NCI-H510A treated with DMSO at 0.1 percent for 48 hours (cell line): ENCODE measurements around the gene CXCR5.
A peak's percentile ranks its signal among the peaks of the same experiment; 100 is the strongest.
"Not testable (repeated sequence)": the region's sequence is repeated elsewhere in the genome, so short reads cannot be mapped to it uniquely, and the experiment has no call there.

Experiments used
- DNase-seq: peaks from one replicate; lab custom pipeline; 2025; lab: John Stamatoyannopoulos, UW

Gene CXCR5

GRCh38 chr11:118883368-118884071 lies at the start of gene CXCR5:
TSS of gene CXCR5 (plus strand) at chr11:118883892. CDS start at chr11:118883942, 50 bp downstream.
- DNase-seq = peak; percentile 36

GRCh38 chr11:118834427-118835028 lies 49.2 kb upstream of the CXCR5 start:
- DNase-seq = no peak

DNA sequence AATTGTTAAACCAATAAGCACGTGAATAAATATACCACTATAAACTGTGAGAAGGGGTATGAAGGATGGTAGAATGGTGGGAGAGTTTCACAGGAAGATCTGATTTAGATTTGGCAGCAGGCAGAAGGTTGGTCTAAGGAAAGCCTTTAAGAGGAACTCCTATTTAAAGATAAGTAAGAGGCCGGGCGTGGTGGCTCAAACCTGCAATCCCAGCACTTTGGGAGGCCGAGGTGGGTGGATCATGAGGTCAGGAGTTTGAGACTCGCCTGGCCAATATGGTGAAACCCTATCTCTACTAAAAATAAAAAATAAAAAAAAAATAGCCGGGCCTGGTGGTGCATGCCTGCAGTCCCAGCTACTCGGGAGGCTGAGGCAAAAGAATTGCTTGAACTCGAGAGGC lies 45.8 kb upstream of the CXCR5 start:
- DNase-seq = no peak

- no peak for DNase-seq
These were observed 44.7 kb upstream of the CXCR5 start for GRCh38 chr11:118838905-118839553.

DNA sequence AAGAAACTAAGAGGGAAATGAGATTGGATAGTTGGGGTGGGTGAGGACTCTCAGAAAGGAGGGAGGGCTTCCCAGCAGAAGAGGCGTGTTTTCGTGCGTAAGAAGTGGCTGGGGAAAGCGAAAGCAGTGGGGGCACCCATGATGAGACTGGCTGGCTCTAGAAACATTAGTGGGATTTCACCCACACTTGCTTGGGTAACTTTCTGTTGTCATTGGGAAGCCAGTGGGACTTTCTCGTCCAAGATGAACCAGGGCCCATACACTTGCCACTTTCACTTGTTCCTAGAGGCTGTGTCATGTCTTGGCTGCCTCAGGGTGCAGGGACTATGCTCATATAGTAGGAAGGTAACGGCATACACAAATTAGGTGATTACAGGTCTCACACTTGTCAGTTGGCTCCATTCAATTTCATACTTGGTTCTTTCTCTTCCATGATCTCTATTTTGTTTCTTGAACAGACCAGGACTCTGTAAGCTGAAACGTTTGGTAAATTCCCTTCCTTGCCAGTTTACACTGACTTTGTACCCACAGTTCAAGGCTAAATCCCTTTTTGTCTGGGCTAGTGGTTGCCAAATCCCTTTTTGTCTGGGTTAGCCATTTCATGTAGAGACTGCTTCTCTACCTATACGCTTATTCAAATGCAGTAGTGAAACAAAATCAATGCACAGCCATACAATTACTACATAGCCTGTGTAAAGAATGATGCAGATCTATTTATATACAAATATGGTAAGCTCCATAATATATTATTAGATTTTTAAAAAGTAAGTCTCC lies 42.0 kb upstream of the CXCR5 start:
- DNase-seq = no peak

DNA sequence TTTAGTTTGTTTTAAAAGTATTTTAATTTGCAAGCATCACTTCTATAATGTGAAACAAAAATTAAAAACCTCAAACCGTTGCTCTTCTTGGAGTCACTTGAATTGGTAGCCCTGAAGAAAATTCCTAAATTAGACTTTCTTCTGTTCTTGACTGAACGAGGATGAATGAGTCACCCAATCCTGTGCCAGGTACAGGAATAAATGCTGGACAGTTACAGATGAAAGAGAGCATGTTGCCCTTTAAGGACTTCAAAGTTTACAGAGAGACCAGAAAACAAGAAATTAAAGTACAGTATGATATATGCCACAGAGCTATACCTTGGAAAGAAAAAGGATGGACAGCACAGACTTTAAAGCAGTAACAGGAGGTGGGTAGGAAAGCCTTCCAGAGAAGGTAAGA lies 41.3 kb upstream of the CXCR5 start:
- no peak for DNase-seq

- not testable (repeated sequence) for DNase-seq
These were observed 40.8 kb upstream of the CXCR5 start for GRCh38 chr11:118842843-118843242.

DNA sequence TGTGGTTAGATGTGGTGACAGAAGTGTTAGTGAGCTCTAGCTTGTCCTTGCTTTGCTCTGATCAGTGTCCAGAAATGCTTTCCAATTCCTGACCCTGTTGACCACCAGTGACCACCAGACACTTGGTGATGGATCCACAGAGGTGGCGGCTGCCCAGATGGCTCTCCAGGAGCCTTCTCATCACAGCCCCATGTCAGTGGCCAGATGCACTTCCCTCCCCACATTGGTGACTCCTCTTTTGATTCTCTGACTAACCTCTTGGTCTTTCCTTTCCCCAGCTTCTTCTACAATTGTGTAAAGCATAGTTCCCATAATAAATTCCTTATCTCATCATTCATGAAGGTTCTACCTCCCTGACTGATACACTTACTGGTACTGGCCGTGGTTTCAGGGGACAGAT lies 40.1 kb upstream of the CXCR5 start:
- no peak for DNase-seq

- DNase-seq = no peak
These were observed 38.3 kb upstream of the CXCR5 start for GRCh38 chr11:118845369-118845768.

- no peak for DNase-seq
These were observed 37.3 kb upstream of the CXCR5 start for GRCh38 chr11:118846181-118846935.

- DNase-seq = no peak
These were observed 33.9 kb upstream of the CXCR5 start for GRCh38 chr11:118849825-118850224.

- no peak for DNase-seq
These were observed 31.7 kb upstream of the CXCR5 start for GRCh38 chr11:118851970-118852369.

- DNase-seq = no peak
These were observed 30.0 kb upstream of the CXCR5 start for GRCh38 chr11:118853678-118854077.

GRCh38 chr11:118856314-118856713 lies 27.4 kb upstream of the CXCR5 start:
- no peak for DNase-seq

DNA sequence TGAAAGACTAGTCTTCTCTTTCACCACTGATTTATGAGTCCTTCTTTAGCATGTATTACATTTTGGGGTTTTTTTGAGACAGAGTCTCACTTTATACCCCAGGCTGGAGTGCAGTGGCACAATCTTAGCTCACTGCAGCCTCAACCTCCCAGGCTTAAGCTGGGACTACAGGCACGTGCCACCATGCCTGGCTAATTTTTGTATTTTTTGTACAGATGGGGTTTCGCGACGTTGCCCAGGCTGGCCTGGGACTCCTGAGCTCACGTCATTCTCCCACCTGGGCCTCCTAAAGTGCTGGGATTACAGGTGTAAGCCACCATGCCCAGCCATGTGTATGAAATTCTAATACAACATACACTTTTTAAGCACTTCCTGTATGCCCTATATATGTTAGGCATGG lies 26.3 kb upstream of the CXCR5 start:
- no peak for DNase-seq

GRCh38 chr11:118859973-118860372 lies 23.7 kb upstream of the CXCR5 start:
- no peak for DNase-seq

- DNase-seq = no peak
These were observed 15.0 kb upstream of the CXCR5 start for GRCh38 chr11:118868659-118869058.

DNA sequence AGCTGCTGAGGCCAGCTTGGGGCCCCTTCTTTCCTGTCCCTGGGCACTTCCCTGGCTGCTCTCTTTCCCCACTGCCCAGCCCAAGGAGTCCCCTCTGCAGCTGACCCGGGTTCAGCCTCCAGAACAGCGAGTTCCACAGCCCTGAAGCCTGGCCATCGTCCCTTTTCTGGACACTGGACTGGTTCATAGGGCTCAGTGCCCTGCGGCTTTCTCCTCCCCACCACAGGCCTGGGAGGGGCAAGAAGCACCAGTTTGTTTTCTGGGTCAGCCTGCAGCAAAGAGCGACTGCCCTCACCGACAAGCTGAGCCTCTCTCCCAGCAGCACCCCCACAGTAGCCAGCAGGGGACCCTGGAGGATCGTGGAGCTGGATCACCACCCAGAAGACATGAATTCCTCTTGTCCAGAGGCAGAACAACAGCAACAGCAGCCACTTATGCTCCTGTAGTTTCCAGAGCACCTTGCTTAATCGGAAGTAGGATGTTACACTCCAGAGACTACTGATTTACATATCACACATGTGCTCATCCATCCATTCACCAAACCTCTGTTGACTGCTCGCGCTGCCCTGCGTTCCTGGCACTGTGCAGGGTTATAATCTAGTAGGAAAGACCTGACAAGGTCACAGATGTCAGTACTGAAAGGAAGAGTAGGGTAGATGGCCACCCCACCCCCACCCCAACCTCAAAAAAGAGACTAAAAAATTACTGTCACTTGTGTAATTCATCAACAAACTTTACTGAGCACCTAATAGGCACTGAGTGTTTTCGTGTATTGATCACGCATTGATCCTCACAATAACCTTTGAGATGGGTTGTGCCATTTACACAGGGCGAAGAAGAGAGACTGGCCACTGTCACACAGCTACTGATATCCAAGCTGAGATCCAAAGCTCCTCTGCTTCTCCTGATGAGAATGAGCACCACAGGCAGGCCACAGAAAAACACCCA lies 13.0 kb upstream of the CXCR5 start:
- peak; percentile 44 for DNase-seq

GRCh38 chr11:118872403-118872821 lies 11.3 kb upstream of the CXCR5 start:
- no peak for DNase-seq

DNA sequence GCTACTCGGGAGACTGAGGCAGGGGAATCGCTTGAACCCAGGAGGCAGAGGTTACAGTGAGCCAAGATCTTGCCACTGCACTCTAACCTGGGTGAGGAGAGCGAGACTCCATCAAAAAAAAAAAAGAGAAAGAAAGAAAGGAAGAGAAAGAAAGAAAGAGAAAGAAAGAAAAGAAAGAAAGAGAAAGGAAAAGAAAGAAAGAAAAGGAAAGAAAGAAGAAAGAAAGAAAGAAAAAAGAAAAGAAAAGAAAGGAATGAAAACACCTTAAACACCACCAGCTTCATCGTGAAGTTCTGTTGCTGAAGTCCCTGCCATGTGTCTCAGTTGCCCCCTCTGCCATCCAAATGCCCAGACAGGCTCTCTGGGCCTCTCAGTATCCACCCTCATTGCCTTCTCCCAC lies 9.9 kb upstream of the CXCR5 start:
- DNase-seq = no peak

GRCh38 chr11:118876286-118876685 lies 7.4 kb upstream of the CXCR5 start:
- no peak for DNase-seq
